Sciatic nerve (tissue), 2 donors: ENCODE measurements around the gene S100A9. TPM values are rescaled to one million over a fixed set of nuclear protein-coding genes. Genes with fewer than 3 reads are reported as not detected.

Experiments
- ATAC-seq: fragments of 200-7000 bp; cut with Tn5 transposase; one replicate; pipeline ENCODE4 v1.9.1; 2020; ENCODE audit warnings: mild to moderate bottlenecking, moderate library complexity
- DNase-seq: peaks from one replicate; pipeline ENCODE4 v3.0.0-alpha.2; 2020; ENCODE audit warnings: low spot score
- intact Hi-C: fragments of 100-400 bp; cut with DNase I; formaldehyde crosslinking; loops from one replicate; pipeline ENCODE4 v1.14.2; 2022
- total RNA-seq: library from RNA; stranded (reverse); fragmentation: NEBNext Ultra II Directional; extraction: Animal tissue kit (Norgen Biotek cat#: 25700); gene quantifications from one replicate; pipeline ENCODE4 v1.2.1, GENCODE V29; 2021
- donor health status: DM: no; HTN: no; CAD: no.
- donor health status: DM: no; HTN: no; CAD: no.

The S100A9 gene
- total RNA-seq, 1 donor from 2014 or later: 225 TPM

- intact Hi-C loops: no loop called here
- DNase-seq (no peak), ATAC-seq (no peak)
Measured at GRCh38 chr1:153379591-153379990, 21.9 kb downstream of the S100A9 start.

GRCh38 chr1:153380711-153381110, 23.1 kb downstream of the S100A9 start:
- no peak for DNase-seq
- no peak for ATAC-seq
- intact Hi-C loops: no loop called here

DNA sequence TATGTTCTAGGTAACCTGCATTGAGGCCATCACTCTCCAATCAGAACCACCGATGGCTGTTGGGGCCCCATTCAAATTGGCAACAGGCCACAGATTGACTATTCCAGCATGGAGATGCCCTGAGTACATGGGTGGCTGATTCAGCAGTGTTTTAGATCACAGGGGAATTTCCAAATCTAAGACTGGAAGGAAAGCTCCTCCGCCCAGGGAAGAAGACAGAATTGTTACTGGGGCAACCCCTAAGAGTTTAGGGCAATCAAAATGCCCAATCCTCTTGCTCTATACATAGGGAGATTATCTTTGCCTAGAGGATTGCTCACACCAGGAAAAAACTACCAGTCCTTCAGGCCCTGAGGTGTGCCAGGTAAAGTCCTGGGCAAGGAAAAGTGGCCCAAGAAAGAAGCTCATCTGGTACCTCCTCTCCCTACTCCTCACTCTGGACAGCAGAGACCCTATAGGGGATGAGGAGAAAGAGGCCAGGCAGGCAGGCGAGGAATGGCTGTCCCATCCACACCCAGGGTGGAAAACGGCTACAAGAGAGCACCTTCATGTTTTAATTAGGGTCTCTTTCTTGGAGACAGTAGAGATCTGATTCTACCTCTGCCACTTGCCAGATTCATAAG, 27.4 kb downstream of the S100A9 start:
- intact Hi-C loops: no loop called here
- ATAC-seq (no peak), DNase-seq (no peak)

DNA sequence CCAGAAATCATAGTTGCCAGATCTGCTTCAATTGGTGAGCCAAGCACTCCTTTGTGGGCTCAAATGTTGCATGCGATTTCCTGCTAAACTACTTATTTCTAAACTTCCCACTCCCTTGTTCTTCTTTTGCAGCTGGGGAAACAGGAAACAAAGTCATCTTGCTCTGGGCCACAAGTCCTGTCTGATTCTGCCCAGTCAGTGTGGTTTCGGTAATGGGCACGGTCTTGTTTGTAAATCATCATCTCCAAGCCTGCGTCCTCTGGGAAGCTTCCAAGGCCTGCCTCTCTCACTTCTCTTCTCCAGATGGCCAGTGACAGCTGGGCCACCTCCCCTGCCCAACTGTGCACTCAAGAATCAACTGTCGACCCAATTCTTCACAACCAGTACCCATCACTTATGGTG, 28.8 kb downstream of the S100A9 start:
- DNase-seq (no peak), ATAC-seq (peak; percentile 81)
- intact Hi-C loops: no loop called here

GRCh38 chr1:153387001-153387400, 29.3 kb downstream of the S100A9 start:
- DNase-seq: no peak
- no peak for ATAC-seq
- intact Hi-C loops: no loop called here

DNA sequence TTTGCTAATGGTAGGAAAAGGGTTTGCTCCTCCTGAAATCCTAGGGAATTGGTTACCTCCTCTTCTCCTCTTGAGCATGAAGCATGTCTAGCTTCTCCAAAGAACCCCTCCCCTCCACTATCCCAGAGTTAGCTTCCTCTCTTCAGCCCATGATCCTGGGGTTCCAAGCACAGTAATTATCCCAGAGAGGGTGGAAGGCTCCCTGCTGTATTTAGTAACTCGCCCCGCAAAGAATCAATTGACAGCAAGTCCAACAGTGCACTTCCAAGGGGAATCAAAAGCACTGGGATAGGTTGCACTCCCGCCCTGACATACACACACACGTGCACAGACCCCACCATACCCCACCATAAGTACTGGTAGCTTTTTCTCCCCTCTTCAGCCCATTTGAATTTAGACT, 30.1 kb downstream of the S100A9 start:
- ATAC-seq: no peak
- intact Hi-C loops: no loop called here
- DNase-seq: no peak

DNA sequence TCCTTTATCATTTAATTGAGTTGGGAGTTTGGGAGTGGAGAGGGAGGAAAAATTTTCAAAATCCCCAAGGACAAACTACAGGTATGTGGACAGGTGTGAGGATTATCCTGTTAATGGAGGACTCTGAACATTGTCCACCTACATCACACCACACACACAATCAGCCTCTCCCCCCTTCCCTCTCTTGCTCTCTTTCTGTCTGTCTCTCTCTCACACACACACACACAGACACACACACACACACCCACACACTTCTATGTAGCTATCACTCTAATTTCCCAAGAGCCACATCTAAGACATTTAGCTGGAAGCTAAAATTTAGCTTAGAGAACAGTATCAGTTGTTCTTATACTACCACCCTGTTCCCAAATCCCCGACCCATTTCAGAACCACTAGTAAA, 31.7 kb downstream of the S100A9 start:
- no peak for ATAC-seq

GRCh38 chr1:153389973-153390879, 32.6 kb downstream of the S100A9 start:
- DNase-seq (no peak), ATAC-seq (no peak)
- intact Hi-C loops: no loop called here

More for the DNA sequence above, 31.7 kb downstream of the S100A9 start:
- DNase-seq: no peak
- intact Hi-C loops: no loop called here

GRCh38 chr1:153390938-153391710, 33.5 kb downstream of the S100A9 start, which contains the start of gene S100A8:
Gene S100A8 (minus strand): TSS chr1:153391073. CDS start chr1:153390535, 538 bp downstream.
- ATAC-seq: no peak
- intact Hi-C loops: no loop called here
- DNase-seq: no peak

GRCh38 chr1:153392258-153392657, 34.6 kb downstream of the S100A9 start:
- ATAC-seq (no peak), DNase-seq (no peak)
- intact Hi-C loops: no loop called here

DNA sequence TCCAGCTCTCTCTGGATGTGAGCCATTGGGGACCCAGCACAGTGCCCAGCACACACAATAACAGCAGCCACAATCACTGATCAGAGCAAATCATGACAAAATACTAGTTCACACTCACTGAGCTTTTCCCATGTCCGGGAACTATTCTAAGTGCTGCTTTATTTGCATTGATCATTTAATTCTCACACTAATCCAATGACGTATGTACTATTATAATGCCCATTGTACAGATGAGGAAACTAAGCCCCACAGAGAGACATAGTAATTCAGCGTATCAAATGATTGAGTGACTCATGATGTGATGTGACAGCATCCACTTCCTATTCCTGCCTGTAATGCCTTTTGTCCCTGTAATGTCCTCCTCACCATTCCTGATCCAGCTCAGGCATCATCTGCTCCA, 35.2 kb downstream of the S100A9 start:
- intact Hi-C loops: no loop called here
- DNase-seq (no peak), ATAC-seq (no peak)

GRCh38 chr1:153393926-153394325, 36.3 kb downstream of the S100A9 start:
- ATAC-seq: no peak
- DNase-seq: no peak
- intact Hi-C loops: no loop called here

- ATAC-seq: no peak
Measured at GRCh38 chr1:153394391-153394790, 36.7 kb downstream of the S100A9 start.

DNA sequence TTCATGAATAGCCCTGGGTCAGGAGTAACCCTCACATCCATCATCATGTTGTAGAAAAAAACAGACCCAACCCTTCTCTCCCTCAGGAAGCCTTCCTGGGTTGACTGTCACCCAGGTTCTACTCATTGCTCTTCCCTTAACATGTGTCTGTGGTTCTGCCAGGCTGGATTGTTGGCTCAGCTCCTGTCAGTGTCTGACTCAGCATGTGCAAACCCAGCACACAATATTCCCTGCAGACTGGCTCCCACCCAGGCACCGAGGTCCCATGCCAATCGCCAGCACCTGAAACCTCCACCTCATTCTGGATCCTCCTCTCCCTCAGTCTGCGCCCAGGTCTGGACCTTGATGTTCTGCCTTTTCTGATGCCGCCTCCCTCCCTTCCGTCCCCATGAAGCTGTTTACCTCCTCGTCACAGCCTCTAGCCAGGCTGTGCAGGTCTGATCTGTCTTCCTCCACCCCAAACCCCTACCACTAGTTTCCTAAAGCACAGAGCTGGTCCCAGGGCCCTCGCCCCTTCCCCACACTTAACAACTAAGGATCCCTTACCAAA, 37.6 kb downstream of the S100A9 start:
- DNase-seq: no peak
- intact Hi-C loops: no loop called here
- ATAC-seq: no peak

More at GRCh38 chr1:153394391-153394790, 36.7 kb downstream of the S100A9 start:
- no peak for DNase-seq
- intact Hi-C loops: no loop called here

- intact Hi-C loops: no loop called here
- DNase-seq (no peak), ATAC-seq (no peak)
Measured at GRCh38 chr1:153395776-153396175, 38.1 kb downstream of the S100A9 start.

GRCh38 chr1:153396461-153396860, 38.8 kb downstream of the S100A9 start:
- intact Hi-C loops: no loop called here
- ATAC-seq: no peak
- DNase-seq: no peak

DNA sequence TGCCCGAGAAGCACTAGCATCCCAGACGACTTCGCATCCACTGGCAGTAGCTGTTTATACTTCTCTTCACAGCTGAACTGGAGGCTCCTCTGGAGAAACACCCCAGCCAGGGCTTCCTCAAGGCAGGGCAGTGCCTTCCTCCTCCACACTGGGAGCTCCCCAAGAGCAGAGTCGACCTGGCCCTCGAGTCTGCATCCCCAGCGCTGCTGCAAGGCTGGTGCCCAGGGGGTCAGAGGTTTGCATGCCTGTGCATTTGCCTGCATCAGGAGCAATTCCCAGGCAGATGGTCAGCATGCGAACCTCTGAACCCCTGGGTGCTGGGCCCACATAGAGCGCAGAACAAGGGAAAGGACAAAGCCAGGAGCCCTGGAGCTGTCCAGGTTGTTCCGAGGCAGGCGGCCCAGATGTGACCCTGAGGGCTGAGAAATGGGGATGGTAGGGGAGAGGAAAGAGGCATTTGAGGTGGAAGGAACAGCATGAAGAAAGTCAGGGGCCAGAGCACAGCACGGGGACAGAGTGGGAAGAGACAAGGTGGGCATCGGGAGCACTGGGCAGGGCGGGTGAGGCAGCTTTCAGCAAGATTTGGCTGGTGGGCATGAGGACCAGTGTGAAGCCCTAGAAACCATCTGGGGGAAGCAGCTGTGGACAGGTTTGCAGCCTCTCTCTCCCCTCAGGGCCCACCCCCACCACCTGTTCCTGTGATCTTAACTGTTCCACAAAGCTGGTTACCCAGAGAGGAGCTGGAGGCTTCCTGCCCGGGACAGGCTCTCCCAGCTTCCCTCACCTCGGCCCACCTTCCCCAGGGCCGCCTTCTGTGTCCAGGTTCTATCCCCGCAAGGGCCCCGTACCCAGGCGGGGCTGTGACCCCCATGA, 39.6 kb downstream of the S100A9 start:
- intact Hi-C loops: no loop called here
- no peak for ATAC-seq
- no peak for DNase-seq

DNA sequence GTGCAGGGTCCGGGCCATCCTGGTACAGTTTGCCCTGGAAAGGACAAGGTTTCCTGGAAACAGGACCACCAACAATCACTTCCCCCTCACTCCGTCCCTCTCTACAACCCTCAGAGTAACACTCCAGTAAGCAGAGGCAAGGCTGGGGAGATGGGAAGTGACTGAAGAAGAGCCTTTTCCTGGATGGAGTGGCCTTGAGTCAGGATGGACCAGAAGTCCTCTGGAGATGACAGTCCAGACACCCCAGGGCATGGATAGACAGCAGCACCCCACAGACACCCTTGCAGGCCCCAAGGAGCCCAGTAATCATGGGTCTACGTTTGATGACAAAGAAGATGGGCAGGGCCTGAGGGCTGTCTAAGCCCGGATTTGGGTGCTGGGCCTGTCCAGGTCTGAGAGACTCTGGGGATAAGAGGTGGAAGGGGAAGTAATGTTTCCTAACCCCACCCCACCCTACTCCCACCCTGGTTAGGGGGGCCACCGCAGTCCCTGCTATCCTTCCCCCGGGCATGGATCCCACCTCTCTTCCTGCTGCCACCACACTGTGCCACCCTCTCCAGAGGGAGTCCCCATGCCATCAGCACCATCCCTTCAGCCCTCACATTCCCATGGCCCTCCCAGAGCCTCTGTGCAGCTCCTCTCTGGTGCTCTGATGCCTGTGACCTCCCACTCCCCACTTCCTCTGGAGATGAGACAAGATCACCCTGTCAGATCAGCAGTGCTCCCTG, 40.4 kb downstream of the S100A9 start:
- intact Hi-C loops: no loop called here
- ATAC-seq: no peak

More for the DNA sequence above, 40.4 kb downstream of the S100A9 start:
- no peak for DNase-seq
